ENCODE results near the gene SFTA2.

DNA sequence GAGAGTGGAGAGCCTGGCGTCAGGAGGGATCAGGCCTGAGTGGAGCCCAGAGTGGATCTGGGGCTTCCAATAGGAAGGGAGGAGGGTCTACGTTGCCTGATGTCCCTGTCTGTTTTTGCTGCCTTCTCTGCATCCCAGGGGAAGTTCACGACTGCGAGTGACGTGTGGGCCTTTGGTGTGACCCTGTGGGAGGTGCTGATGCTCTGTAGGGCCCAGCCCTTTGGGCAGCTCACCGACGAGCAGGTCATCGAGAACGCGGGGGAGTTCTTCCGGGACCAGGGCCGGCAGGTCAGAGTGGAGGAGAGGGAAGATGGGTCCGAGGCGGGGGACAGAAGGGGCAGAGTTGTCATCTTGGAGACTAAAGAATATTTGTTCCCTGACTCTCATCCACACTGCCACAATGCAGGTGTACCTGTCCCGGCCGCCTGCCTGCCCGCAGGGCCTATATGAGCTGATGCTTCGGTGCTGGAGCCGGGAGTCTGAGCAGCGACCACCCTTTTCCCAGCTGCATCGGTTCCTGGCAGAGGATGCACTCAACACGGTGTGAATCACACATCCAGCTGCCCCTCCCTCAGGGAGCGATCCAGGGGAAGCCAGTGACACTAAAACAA, 33.1 kb downstream of the SFTA2 start:
- no peak for TF ChIP-seq ZNF274 (IDR thresholded peaks at IDR 0.05; ENCODE audit: low read depth, low read length)
- TF ChIP-seq SUZ12 (IDR thresholded peaks at IDR 0.05; ENCODE audit: extremely low read depth, insufficient read depth, insufficient read length) = no peak

Measured in NT2/D1 (cell line).